SK-N-SH treated with all-trans-retinoic acid at 6 μM for 48 hours (cell line): Measurements from ENCODE around the gene PTCD1.
"Not testable (repeated sequence)": the region's sequence is repeated elsewhere in the genome, so short reads cannot be mapped to it uniquely, and the experiment has no call there.

ENCODE experiments used
- ATAC-seq: fragments of 200-7000 bp; cut with Tn5 transposase; 3 replicates; pipeline ENCODE4 v1.9.1; 2020; ENCODE audit warnings: mild to moderate bottlenecking, moderate library complexity
- ARNTL ChIP-seq: fragments of 450-650 bp; formaldehyde crosslinking; IDR thresholded peaks from 2 replicates; pipeline ENCODE4 v1.5.0; 2020; ENCODE audit warnings: low read depth, mild to moderate bottlenecking, moderate library complexity, borderline replicate concordance
- BACH2 ChIP-seq: fragments of 250-450 bp; sonication (Bioruptor Pico); IDR thresholded peaks from 2 replicates; pipeline ENCODE4 v1.9.0; 2021; ENCODE audit warnings: mild to moderate bottlenecking, borderline replicate concordance
- CSDC2 ChIP-seq: fragments of 250-450 bp; sonication (Bioruptor Pico); IDR thresholded peaks from 2 replicates; pipeline ENCODE4 v1.5.0; 2020; ENCODE audit warnings: mild to moderate bottlenecking, moderate library complexity
- ESRRG ChIP-seq: fragments of 250-450 bp; sonication (Bioruptor Pico); IDR thresholded peaks from 2 replicates; pipeline ENCODE4 v1.6.1; 2021; ENCODE audit warnings: mild to moderate bottlenecking
- GLIS3 ChIP-seq: fragments of 250-450 bp; sonication (Bioruptor Pico); IDR thresholded peaks from 2 replicates; pipeline ENCODE4 v1.5.0; 2020; ENCODE audit warnings: mild to moderate bottlenecking, moderate library complexity
- ISL1 ChIP-seq: fragments of 250-450 bp; sonication (Bioruptor Pico); IDR thresholded peaks from 2 replicates; pipeline ENCODE4 v2.1.2; 2022; ENCODE audit warnings: mild to moderate bottlenecking, moderate library complexity
- OSR1 ChIP-seq: fragments of 250-450 bp; sonication (Bioruptor Pico); IDR thresholded peaks from 2 replicates; pipeline ENCODE4 v1.8.0; 2022; ENCODE audit warnings: moderate library complexity, mild to moderate bottlenecking, inconsistent platforms
- PPARA ChIP-seq: fragments of 250-450 bp; sonication (Bioruptor Pico); IDR thresholded peaks from 2 replicates; pipeline ENCODE4 v1.5.0; 2020; ENCODE audit warnings: mild to moderate bottlenecking, borderline replicate concordance
- RARB ChIP-seq: fragments of 250-450 bp; sonication (Bioruptor Pico); IDR thresholded peaks from 2 replicates; pipeline ENCODE4 v1.8.0; 2021; ENCODE audit warnings: mild to moderate bottlenecking, moderate library complexity
- SNAI2 ChIP-seq: fragments of 250-450 bp; sonication (Bioruptor Pico); IDR thresholded peaks from 2 replicates; pipeline ENCODE4 v1.5.0; 2020; ENCODE audit warnings: mild to moderate bottlenecking, moderate library complexity
- TOX ChIP-seq: fragments of 250-450 bp; sonication (Bioruptor Pico); IDR thresholded peaks from 2 replicates; pipeline ENCODE4 v1.8.0; 2021; ENCODE audit warnings: mild to moderate bottlenecking, moderate library complexity, borderline replicate concordance
- ZNF565 ChIP-seq: fragments of 450-650 bp; formaldehyde crosslinking; conservative IDR thresholded peaks from 2 replicates; pipeline ENCODE4 v1.5.0; 2020; ENCODE audit warnings: low read depth, mild to moderate bottlenecking, moderate library complexity
- ZNF70 ChIP-seq: fragments of 450-650 bp; formaldehyde crosslinking; IDR thresholded peaks from 2 replicates; pipeline ENCODE4 v1.5.0; 2020; ENCODE audit warnings: mild to moderate bottlenecking, moderate library complexity
- ZNF8 ChIP-seq: fragments of 450-650 bp; formaldehyde crosslinking; IDR thresholded peaks from 2 replicates; pipeline ENCODE4 v1.5.0; 2020; ENCODE audit warnings: mild to moderate bottlenecking, moderate library complexity
- TF ChIP-seq, protein P1 (sequence below): fragments of 250-450 bp; sonication (Bioruptor Pico); IDR thresholded peaks from 2 replicates; pipeline ENCODE4 v1.5.0; 2020; ENCODE audit warnings: mild to moderate bottlenecking, moderate library complexity
- TF ChIP-seq, protein P2 (sequence below): fragments of 250-450 bp; sonication (Bioruptor Pico); IDR thresholded peaks from 2 replicates; pipeline ENCODE4 v1.5.1; 2020; ENCODE audit warnings: low read depth, mild to moderate bottlenecking, moderate library complexity
- TF ChIP-seq, protein P3 (sequence below): fragments of 250-450 bp; sonication (Bioruptor Pico); IDR thresholded peaks from 2 replicates; pipeline ENCODE4 v1.8.0; 2021; ENCODE audit warnings: low read depth, mild to moderate bottlenecking, moderate library complexity, borderline replicate concordance

The PTCD1 gene

DNA sequence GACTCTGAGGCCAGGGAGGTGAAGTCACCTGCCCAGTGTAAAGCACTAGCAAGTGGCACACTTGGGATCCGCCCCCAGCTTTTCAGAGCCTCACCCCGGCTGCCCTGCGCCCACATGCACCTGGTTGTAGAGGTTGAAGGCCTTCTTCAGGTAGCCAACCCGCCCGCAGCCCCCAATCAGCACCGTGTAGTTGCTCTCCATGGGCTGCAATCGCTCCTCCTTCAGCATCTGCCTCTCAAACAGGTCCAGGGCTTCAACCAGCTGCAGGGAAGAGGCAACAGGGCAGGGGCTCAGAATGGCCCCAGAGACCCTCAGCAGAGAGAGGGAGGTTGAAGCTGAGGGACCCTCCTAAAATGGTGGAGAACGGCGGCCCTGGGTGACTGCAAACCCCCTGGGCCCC lies 5.4 kb downstream of the PTCD1 start:
- ATAC-seq = no peak
- TF ChIP-seq, protein P1, sequence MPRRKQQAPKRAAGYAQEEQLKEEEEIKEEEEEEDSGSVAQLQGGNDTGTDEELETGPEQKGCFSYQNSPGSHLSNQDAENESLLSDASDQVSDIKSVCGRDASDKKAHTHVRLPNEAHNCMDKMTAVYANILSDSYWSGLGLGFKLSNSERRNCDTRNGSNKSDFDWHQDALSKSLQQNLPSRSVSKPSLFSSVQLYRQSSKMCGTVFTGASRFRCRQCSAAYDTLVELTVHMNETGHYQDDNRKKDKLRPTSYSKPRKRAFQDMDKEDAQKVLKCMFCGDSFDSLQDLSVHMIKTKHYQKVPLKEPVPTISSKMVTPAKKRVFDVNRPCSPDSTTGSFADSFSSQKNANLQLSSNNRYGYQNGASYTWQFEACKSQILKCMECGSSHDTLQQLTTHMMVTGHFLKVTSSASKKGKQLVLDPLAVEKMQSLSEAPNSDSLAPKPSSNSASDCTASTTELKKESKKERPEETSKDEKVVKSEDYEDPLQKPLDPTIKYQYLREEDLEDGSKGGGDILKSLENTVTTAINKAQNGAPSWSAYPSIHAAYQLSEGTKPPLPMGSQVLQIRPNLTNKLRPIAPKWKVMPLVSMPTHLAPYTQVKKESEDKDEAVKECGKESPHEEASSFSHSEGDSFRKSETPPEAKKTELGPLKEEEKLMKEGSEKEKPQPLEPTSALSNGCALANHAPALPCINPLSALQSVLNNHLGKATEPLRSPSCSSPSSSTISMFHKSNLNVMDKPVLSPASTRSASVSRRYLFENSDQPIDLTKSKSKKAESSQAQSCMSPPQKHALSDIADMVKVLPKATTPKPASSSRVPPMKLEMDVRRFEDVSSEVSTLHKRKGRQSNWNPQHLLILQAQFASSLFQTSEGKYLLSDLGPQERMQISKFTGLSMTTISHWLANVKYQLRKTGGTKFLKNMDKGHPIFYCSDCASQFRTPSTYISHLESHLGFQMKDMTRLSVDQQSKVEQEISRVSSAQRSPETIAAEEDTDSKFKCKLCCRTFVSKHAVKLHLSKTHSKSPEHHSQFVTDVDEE = no peak
- TF ChIP-seq ESRRG (CRISPR knock-in tag) (no peak), ARNTL (CRISPR knock-in tag) (no peak), ISL1 (no peak), ZNF8 (CRISPR knock-in tag) (no peak), RARB (CRISPR knock-in tag) (no peak), SNAI2 (CRISPR knock-in tag) (no peak)
- TF ChIP-seq, protein P2, sequence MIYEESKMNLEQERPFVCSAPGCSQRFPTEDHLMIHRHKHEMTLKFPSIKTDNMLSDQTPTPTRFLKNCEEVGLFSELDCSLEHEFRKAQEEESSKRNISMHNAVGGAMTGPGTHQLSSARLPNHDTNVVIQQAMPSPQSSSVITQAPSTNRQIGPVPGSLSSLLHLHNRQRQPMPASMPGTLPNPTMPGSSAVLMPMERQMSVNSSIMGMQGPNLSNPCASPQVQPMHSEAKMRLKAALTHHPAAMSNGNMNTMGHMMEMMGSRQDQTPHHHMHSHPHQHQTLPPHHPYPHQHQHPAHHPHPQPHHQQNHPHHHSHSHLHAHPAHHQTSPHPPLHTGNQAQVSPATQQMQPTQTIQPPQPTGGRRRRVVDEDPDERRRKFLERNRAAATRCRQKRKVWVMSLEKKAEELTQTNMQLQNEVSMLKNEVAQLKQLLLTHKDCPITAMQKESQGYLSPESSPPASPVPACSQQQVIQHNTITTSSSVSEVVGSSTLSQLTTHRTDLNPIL (CRISPR knock-in tag) = no peak

DNA sequence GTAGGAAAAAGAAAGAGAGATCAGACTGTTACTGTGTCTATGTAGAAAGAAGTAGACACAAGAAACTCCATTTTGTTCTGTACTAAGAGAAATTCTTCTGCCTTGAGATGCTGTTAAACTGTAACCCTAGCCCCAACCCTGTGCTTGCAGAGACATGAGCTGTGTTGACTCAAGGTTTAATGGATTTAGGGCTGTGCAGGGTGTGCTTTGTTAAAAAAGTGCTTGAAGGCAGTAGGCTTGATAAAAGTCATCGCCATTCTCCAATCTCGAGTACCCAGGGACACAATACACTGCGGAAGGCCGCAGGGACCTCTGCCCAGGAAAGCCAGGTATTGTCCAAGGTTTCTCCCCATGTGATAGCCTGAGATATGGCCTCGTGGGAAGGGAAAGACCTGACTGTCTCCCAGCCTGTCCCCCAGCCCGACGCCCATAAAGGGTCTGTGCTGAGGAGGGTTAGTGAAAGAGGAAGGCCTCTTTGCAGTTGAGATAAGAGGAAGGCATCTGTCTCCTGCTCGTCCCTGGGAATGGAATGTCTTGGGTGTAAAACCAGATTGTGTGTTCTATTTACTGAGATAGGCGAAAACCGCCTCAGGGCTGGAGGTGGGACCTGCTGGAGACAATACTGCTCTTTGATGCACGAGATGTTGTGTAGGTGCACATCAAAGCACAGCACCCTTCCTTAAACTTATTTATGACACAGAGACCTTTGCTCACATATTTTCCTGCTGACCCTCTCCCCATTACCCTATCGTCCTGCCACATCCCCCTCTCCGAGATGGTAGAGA lies 6.7 kb downstream of the PTCD1 start:
- ATAC-seq = not testable (repeated sequence)

DNA sequence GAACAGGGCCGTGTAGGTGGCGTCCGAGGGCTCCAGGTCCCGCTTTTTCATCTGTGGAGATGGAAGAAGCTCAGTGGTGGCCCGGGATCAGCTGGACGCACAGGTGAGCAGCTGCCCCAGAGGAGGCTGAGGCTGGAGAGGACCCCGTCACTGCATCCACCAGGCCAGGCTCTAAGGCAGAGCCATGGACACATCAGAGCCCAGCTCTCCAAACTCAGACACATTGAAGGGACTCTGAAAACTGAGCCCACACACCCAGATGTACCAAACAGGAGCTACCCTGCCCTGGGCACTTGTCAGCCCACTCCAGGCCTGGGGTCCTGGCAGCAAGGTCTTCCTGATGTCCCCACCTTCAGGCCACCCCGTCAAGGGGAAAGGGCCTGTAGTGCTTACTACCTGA lies 8.8 kb downstream of the PTCD1 start:
- no peak for TF ChIP-seq TOX
- TF ChIP-seq CSDC2 = no peak
- TF ChIP-seq, all 23 proteins: peak for 0
- no peak; the same call in 2 of the 3 replicates for ATAC-seq

DNA sequence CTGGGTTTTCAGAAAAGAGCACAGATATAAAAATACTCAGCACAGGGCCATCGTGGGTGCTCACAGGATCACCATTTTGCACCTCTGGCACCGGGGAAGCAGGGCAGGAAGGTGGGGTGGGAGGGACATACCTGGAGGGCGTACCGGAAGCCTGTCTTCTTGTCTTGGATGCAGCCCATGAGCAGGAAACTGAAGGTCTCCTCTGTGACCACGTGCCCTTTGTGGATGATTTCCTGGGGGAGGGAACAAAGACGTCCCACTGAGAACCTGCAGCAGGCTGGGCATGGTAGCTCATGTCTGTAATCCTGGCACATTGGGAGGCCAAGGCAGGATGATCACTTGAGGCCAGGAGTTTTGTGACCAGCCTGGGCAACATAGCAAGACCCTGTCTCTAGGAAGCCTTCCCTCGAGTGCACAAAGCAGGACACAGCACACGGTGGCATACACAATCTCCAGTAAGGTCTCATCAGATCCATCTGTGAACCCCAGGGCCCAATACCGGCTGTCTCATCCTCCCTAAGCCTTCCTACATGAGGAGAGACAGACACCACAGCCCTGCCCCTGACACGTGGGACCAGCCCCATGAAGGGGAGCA lies 9.5 kb downstream of the PTCD1 start:
- ATAC-seq = no peak; the same call in 2 of the 3 replicates
- TF ChIP-seq GLIS3 (CRISPR knock-in tag) (no peak), CSDC2 (no peak), PPARA (CRISPR knock-in tag) (no peak), BACH2 (CRISPR knock-in tag) (no peak), ESRRG (CRISPR knock-in tag) (no peak), ZNF70 (no peak), ZNF565 (CRISPR knock-in tag) (no peak), OSR1 (CRISPR knock-in tag) (no peak), SNAI2 (CRISPR knock-in tag) (no peak), ISL1 (no peak)
- TF ChIP-seq, protein P3, sequence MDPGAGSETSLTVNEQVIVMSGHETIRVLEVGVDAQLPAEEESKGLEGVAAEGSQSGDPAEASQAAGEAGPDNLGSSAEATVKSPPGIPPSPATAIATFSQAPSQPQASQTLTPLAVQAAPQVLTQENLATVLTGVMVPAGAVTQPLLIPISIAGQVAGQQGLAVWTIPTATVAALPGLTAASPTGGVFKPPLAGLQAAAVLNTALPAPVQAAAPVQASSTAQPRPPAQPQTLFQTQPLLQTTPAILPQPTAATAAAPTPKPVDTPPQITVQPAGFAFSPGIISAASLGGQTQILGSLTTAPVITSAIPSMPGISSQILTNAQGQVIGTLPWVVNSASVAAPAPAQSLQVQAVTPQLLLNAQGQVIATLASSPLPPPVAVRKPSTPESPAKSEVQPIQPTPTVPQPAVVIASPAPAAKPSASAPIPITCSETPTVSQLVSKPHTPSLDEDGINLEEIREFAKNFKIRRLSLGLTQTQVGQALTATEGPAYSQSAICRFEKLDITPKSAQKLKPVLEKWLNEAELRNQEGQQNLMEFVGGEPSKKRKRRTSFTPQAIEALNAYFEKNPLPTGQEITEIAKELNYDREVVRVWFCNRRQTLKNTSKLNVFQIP (CRISPR knock-in tag) = no peak
- TF ChIP-seq, protein P2 (CRISPR knock-in tag) = no peak
- TF ChIP-seq, protein P1 = no peak
